MG63 (cell line): Measurements from ENCODE around the gene HEY2. TPM values are rescaled to one million over a fixed set of nuclear protein-coding genes. Genes with fewer than 3 reads are reported as not detected.
"Not testable (repeated sequence)": the region's sequence is repeated elsewhere in the genome, so short reads cannot be mapped to it uniquely, and the experiment has no call there.

Experiments used
- DNase-seq: peaks from one replicate; pipeline ENCODE4 v3.0.0-alpha.2; 2020
- H3K27me3 ChIP-seq: fragments of 250-450 bp; sonication (Bioruptor Pico); 2 replicates; pipeline ENCODE4 v1.5.1; 2020; ENCODE audit warnings: mild to moderate bottlenecking, moderate library complexity
- H3K36me3 ChIP-seq: fragments of 250-450 bp; sonication (Bioruptor Pico); 2 replicates; pipeline ENCODE4 v1.5.1; 2020; ENCODE audit warnings: mild to moderate bottlenecking, moderate library complexity
- H3K4me3 ChIP-seq: fragments of 250-450 bp; sonication (Bioruptor Pico); 2 replicates; pipeline ENCODE4 v1.5.1; 2020; ENCODE audit warnings: mild to moderate bottlenecking, moderate library complexity
- H3K9me3 ChIP-seq: fragments of 250-450 bp; sonication (Bioruptor Pico); 2 replicates; pipeline ENCODE4 v1.5.1; 2020; ENCODE audit warnings: mild to moderate bottlenecking, moderate library complexity
- total RNA-seq: library from RNA; depleted of rRNA; stranded (reverse); fragments of >200 nt; shearing (Covaris generic); gene quantifications from 2 replicates; pipeline ENCODE4 v1.2.3, GENCODE V29; 2014; ENCODE audit warnings: low replicate concordance

HEY2 gene
- total RNA-seq, 1 experiment from 2014 or later = not detected

DNA sequence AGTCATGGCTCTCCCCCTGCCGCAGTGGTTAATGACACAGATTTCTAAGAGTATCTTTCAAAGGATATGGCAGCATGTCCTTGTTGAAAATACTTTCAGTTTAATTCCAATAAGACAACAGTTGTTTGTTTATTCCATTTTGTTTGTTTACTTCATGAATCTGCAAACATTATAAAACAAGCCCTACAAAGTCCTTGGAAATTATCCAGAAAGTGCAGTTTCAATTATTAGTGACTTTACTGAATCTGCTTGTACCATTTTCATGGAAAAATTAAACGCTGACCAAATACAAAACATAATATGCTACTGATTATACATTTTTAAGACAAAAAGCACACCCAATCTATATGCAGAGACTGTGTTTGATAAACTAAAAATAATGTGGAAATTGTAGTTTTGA, 3.3 kb downstream of the HEY2 start:
- no peak overlapping the region for H3K4me3 ChIP-seq
- H3K27me3 ChIP-seq = peaks cover 55% of the 10 kb centered on the region
- DNase-seq = no peak

DNA sequence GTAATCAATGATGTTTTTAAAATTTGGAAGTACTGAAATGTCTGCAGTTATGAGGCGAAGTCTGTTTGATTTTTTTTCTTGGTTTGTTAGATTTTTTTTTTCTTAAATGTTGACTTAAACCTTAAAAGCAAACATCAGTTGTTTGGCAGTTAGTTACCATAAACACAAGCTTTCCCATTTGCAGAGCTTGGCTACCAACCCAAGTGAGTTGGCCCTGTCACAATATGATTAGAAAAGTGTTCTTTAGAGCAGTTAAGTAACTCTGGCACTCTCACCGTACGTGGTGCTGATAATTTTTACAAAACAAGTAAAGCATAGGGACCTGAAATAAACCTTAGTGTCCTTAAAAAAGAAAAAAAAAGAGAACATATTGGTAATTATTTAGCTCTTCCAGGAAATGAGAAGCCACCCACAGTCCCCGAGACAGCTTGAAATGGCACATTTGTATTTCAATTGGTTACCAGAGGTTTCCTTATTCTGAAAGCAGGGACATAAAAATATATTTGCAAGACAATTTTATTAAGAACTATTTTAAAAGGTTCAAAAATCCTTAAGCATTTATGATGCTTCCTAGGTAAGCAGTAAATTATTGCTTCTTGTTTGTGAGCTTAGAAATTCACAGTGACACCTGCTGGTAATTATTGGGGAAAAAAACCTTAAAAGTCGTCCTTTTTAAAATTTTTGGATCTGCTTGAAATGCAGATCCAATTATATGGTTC, 3.9 kb downstream of the HEY2 start:
- no peak overlapping the region for H3K4me3 ChIP-seq
- H3K9me3 ChIP-seq = no peaks in the 10 kb centered on the region
- H3K27me3 ChIP-seq = peaks cover 49% of the 10 kb centered on the region
- no peak for DNase-seq
- H3K36me3 ChIP-seq = no peaks in the 10 kb centered on the region

More for the DNA sequence above, 3.3 kb downstream of the HEY2 start:
- no peaks in the 10 kb centered on the region for H3K9me3 ChIP-seq
- no peaks in the 10 kb centered on the region for H3K36me3 ChIP-seq

DNA sequence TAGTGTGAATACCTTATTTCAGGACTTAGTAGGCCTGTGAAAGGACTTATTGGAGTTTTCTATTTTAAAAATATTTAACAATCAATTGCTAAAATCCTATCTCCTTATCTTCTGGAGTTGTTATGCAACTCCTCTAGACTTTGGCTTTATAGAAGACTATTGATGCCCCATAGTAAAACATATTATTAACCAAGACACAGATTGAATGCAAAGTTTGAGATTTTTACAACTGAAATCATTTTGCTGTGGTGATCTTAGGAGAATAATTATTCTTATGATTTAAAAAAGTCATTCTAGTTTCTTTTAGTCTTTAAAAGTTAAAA, 4.5 kb downstream of the HEY2 start:
- no peaks in the 10 kb centered on the region for H3K9me3 ChIP-seq
- peaks cover 44% of the 10 kb centered on the region for H3K27me3 ChIP-seq
- H3K4me3 ChIP-seq = no peak overlapping the region
- H3K36me3 ChIP-seq = no peaks in the 10 kb centered on the region
- no peak for DNase-seq

DNA sequence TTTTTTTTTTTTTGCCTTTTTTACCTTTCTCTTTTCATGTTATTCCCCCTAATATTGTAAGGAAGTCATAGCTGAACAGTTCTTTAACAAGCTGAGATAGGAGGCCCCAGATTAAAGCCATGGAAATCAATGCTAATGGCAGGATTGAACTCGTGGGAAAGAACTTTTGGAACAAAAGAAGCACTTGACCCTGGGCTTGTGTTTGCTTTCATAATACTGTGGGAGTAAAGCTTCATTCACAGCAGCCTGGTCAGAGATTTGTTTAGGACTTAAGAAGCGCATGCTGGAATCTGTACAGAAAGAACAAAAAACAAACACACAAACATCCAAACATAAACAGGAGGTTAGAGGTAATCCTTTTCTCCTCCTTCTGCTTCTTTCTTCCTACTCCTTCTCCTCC, 5.1 kb downstream of the HEY2 start:
- peaks cover 40% of the 10 kb centered on the region for H3K27me3 ChIP-seq
- no peaks in the 10 kb centered on the region for H3K36me3 ChIP-seq
- no peak for DNase-seq
- H3K9me3 ChIP-seq = no peaks in the 10 kb centered on the region
- H3K4me3 ChIP-seq = no peak overlapping the region

DNA sequence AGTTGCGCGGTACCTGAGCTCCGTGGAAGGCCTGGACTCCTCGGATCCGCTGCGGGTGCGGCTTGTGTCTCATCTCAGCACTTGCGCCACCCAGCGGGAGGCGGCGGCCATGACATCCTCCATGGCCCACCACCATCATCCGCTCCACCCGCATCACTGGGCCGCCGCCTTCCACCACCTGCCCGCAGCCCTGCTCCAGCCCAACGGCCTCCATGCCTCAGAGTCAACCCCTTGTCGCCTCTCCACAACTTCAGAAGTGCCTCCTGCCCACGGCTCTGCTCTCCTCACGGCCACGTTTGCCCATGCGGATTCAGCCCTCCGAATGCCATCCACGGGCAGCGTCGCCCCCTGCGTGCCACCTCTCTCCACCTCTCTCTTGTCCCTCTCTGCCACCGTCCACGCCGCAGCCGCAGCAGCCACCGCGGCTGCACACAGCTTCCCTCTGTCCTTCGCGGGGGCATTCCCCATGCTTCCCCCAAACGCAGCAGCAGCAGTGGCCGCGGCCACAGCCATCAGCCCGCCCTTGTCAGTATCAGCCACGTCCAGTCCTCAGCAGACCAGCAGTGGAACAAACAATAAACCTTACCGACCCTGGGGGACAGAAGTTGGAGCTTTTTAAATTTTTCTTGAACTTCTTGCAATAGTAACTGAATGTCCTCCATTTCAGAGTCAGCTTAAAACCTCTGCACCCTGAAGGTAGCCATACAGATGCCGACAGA, 9.9 kb downstream of the HEY2 start:
- DNase-seq = no peak
- no peak overlapping the region for H3K4me3 ChIP-seq
- H3K27me3 ChIP-seq = peaks cover 11% of the 10 kb centered on the region

DNA sequence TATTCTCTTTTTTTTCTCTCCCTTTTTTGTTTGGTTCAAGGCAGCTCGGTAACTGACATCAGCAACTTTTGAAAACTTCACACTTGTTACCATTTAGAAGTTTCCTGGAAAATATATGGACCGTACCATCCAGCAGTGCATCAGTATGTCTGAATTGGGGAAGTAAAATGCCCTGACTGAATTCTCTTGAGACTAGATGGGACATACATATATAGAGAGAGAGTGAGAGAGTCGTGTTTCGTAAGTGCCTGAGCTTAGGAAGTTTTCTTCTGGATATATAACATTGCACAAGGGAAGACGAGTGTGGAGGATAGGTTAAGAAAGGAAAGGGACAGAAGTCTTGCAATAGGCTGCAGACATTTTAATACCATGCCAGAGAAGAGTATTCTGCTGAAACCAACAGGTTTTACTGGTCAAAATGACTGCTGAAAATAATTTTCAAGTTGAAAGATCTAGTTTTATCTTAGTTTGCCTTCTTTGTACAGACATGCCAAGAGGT, 10.6 kb downstream of the HEY2 start:
- no peak overlapping the region for H3K4me3 ChIP-seq
- H3K27me3 ChIP-seq = peaks cover 9% of the 10 kb centered on the region; the same call in 1 of the 2 replicates
- H3K36me3 ChIP-seq = no peaks in the 10 kb centered on the region
- DNase-seq = no peak
- H3K9me3 ChIP-seq = no peaks in the 10 kb centered on the region

More for the DNA sequence above, 9.9 kb downstream of the HEY2 start:
- Histone ChIP-seq H3K36me3 (no peaks in the 10 kb centered on the region), H3K9me3 (no peaks in the 10 kb centered on the region)

DNA sequence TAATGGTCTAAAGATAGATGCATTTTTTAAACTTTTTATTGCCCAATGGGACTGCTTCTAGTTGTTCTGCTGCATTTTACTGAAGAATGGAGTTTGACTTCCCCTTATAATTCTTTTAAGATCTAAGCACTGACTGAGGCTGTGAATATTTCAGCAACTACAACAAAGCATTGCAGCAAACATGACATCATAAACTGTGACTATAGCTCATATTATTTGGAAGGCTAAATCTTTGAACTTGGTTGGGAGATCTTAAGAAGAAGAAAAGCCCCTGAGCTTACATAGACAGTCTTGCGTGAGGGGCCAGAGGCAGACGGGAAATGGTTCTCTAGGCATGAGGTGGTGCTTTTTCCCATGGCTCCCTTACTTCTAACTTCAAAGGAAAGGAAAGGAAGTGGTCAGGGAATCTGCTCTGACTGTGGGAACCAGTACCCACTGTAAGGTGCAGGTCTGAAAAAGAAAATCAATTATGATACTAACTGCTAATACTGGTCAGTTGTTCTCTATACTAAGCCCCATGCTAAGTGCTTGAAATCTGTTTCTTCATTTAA, 14.8 kb downstream of the HEY2 start:
- Histone ChIP-seq H3K4me3 (no peak overlapping the region), H3K9me3 (no peaks in the 10 kb centered on the region), H3K36me3 (no peaks in the 10 kb centered on the region), H3K27me3 (peaks cover 10% of the 10 kb centered on the region; the same call in 1 of the 2 replicates)
- DNase-seq = no peak

DNA sequence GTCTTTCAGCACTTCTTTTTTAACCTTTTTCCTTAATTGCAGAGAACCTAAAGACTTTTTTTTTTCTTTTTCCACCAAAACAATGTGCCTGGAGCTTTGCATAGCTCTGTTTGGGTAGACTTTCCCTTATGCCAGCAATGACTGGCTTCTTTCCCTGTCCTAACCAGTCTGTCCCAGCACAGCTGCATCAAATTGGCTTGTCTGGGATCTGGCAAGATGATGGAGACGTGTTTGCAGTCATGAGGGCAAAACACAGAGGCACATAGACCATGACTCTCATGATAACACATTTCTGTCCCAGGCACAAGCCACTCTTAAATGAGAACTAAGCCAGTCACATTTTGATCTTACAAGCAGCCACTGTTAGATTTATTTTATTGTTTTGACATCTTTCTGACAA, 16.5 kb downstream of the HEY2 start:
- Histone ChIP-seq H3K27me3 (peaks cover 4% of the 10 kb centered on the region; the same call in 1 of the 2 replicates), H3K4me3 (no peak overlapping the region)
- no peak for DNase-seq

DNA sequence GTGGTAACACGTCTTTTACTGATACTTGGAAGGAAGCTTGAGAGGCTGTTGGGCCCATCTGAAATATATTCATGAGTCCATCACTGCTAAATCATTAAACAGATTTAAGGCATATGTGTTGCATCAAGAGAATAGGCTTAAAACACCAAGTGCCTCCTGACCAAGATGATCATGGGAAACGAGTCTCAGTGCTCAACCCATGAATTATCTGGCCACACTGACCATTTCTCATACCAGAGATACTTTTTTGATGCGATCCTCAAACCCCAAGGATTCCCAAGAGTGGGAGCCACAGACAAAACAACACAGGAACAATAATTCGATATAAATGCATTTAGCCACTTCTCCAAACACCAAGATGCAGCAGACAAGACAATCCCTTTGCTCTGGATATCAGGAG, 17.2 kb downstream of the HEY2 start:
- no peaks in the 10 kb centered on the region for H3K36me3 ChIP-seq
- DNase-seq = no peak
- 0 out of 2 replicates have a peak, but pooled peaks cover 3% of the 10 kb centered on the region for H3K27me3 ChIP-seq
- H3K4me3 ChIP-seq = no peak overlapping the region
- no peaks in the 10 kb centered on the region for H3K9me3 ChIP-seq

More for the DNA sequence above, 16.5 kb downstream of the HEY2 start:
- Histone ChIP-seq H3K36me3 (no peaks in the 10 kb centered on the region), H3K9me3 (no peaks in the 10 kb centered on the region)

DNA sequence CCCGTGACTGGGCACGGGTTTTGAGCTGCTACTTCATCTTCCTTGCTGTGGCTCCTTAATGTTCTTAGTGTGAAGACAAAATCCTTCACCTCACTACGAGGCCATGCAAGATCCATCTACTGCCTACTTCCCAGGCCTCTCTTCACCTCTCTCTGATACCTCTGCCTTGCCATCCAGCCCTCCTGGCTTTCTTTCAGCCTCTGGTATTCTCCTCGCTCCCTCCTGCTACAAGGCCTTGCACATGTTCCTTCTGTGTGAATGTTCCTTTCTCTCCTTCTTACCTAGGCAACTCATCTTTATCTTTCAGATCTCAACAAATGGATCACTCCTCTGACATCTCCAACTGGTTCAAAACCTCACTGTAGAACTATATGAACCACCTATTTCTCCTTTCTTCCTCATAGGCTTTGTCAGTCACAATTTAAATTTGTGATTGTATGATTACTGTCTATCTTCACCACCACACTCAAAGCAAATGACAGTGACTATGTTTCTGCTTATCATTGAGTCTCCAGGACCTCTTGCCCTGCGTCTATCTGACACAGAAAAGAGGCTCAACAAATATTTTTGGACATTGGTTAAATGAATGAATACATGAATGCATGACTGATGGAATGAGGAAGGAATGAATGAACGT, 19.8 kb downstream of the HEY2 start:
- Histone ChIP-seq H3K36me3 (no peaks in the 10 kb centered on the region), H3K9me3 (no peaks in the 10 kb centered on the region), H3K4me3 (no peak overlapping the region), H3K27me3 (0 out of 2 replicates have a peak, but pooled peaks cover 3% of the 10 kb centered on the region)
- no peak for DNase-seq

DNA sequence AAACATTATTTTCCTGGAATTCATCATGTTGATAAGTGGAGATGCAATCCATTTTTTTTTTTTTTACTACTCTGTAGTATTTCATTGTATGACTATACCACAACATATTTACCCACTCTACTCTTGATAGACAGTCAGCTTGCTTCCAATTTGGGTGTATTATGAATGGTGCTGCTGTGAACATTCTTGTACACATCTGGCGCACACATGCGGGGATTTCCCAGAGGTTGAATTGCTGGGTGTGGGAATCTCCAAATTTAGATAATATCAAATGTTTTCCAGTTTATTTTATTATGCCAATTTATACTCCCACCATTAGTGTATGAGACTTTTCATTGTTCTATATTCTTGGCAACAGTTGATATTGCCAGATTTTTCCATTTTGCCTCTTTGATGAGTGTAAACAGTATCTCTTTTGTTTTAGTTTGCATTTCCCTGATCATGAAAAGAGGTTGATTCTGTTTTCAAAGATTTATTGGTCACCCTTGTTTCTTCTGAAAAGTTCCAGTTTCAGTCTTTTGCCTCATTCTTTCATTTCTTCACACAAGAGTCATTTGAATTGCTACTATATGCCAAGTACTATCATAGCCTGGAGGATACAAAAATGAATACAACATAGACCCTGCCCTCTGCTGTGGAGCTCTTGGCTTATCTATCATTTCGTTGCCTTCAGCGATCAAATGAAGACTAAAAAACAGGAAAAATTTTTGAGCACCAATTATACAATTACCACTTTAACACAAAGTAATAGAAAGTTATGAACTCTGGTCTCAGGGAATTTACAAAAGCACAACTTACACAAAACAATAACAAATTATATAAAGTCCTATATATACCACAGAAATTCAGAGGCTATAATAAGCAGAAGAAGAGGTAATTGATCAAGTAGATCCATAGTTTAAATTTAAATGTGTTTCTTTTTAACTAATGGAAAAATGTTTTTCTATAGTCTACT, 24.2 kb downstream of the HEY2 start:
- H3K36me3 ChIP-seq = no peaks in the 10 kb centered on the region
- no peaks in the 10 kb centered on the region for H3K27me3 ChIP-seq
- H3K9me3 ChIP-seq = no peaks in the 10 kb centered on the region
- no peak for DNase-seq
- no peak overlapping the region for H3K4me3 ChIP-seq

DNA sequence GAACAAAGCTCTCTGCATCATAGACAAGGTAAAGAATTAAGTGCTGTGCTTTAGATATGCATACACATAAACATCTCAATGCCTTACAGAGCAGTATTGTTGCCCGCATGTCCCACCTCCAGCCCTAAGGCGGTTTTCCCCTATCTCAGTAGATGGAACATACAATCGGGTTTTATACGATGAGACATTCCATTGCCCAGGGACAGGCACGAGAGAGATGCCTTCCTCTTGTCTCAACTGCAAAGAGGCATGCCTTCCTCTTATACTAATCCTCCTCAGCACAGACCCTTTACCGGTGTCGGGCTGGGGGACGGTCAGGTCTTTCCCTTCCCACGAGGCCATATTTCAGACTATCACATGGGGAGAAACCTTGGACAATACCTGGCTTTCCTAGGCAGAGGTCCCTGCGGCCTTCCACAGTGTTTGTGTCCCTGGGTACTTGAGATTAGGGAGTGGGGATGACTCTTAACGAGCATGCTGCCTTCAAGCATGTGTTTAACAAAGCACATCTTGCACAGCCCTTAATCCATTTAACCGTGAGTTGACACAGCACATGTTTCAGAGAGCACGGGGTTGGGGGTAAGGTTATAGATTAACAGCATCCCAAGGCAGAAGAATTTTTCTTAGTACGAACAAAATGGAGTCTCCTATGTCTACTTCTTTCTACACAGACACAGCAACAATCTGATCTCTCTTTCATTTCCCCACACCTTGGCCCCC, 26.8 kb downstream of the HEY2 start:
- not testable (repeated sequence) for H3K27me3 ChIP-seq, H3K4me3 ChIP-seq, H3K9me3 ChIP-seq, DNase-seq, H3K36me3 ChIP-seq

DNA sequence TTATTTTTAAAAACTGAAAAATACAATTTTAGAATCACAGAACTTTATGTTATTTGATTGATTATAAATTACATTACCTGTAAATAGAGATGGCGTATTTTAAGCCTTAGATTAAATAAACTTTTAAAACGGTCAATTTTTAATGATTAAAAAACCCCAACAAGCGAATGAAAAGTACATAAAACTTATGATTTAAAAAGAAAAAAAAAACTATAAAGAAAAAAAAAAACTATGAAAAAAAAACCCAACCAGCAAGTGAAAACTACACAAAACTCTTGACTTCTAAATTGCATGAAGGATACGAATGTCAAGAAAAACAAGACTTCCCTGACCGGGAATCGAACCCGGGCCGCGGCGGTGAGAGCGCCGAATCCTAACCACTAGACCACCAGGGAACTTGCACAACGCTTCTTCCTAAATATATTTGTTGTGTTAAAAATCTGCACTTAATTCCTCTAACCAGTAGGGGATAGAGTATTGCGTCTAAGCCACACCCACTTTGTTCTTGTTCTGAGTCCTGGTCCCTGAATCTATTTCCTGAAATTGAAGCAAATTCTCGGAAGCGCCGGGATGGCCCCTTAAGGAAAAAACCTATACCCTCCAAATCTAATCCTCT, 30.6 kb downstream of the HEY2 start:
- Histone ChIP-seq H3K4me3 (peak overlapping the region; percentile 67), H3K36me3 (no peaks in the 10 kb centered on the region), H3K27me3 (no peaks in the 10 kb centered on the region), H3K9me3 (no peaks in the 10 kb centered on the region)
- peak; percentile 57 for DNase-seq

DNA sequence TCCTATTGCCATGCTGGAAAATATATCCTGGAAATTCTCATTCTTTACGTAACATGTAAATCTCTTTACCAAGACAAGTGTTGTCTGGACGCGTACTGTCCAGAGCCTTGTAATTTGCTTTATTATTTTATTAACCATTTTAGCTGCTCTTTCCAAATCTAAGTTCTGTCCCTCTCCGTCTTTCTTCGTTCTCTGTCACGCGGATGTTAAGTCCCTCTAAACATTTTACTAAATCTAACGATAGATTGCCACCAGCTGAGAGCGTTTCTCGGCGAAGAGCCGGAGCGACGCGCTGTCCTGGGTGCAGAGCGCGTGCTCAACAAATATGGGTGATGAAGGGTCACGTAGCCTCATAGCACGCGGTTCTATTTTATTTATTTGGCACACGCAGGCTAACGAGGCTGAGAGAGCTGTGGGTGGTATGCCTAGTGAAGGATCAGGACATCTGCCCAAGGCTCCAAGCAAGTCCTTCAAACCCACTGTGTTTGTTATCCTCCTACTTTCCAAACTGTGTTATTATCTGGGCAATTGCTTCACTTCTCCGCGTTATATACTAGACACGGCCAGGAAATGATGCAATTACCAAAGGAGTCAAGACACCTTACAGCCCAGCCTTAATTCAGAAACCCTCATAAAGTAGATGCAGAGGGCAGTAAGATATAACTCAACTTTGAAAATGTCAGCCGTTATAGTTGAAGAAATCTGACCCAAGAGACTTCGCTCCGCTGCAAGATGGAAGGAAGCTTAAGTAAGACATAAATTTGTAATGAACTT, 31.3 kb downstream of the HEY2 start:
- DNase-seq = peak; percentile 50
- no peaks in the 10 kb centered on the region for H3K9me3 ChIP-seq

More for the DNA sequence above, 31.3 kb downstream of the HEY2 start:
- no peaks in the 10 kb centered on the region for H3K36me3 ChIP-seq
- H3K27me3 ChIP-seq = no peaks in the 10 kb centered on the region
- peak overlapping the region; percentile 67 for H3K4me3 ChIP-seq
